Measurements from ENCODE around the gene YLPM1.

DNA sequence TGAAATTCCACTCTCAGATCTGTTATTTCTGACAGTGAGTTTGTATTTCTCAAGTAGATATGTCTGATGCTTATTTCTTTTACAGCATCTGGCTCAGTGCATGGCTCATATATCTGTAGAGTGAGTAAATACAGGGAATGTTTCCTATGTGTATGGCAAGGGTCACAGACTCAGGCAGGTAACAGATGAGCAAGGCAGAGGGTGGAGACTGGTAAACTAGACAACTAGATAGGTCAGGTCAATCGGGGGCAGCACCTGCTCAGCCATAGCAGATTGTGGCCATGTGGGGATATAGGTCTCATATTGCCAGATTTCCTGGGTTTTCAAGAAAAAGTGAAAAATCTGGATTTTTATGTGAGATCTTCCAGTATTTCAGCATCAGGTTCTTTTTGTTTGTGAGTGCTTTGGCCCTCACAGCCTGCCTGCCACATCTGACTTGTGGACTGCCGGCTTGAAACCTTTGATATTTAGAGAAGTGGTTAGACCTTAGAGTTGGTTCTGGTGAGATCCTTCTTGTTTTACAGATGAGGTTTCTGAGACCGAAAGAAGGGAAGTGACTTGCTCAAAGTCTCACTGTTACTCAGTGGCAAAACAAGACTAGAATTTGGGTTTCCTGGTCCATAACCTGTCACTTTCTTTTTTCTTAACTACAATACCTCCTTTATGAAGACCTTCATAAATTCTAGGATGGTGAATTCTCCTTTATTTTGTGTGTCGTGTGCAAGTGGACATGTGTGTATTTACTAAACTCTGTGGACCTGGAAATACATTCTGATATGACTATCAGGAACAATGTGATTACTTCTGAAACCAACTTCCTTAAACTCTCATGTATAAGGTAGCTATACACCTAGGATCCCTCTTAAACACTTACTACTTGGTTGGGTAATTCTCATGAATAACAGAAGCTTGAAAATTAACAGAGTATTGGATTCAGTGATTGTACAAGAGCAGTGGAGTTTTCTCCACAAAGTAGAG is 78.4 kb downstream of the YLPM1 start:
- TF ChIP-seq POLR2A (IDR thresholded peaks at IDR 0.05): no peak
- TF ChIP-seq, protein P1, sequence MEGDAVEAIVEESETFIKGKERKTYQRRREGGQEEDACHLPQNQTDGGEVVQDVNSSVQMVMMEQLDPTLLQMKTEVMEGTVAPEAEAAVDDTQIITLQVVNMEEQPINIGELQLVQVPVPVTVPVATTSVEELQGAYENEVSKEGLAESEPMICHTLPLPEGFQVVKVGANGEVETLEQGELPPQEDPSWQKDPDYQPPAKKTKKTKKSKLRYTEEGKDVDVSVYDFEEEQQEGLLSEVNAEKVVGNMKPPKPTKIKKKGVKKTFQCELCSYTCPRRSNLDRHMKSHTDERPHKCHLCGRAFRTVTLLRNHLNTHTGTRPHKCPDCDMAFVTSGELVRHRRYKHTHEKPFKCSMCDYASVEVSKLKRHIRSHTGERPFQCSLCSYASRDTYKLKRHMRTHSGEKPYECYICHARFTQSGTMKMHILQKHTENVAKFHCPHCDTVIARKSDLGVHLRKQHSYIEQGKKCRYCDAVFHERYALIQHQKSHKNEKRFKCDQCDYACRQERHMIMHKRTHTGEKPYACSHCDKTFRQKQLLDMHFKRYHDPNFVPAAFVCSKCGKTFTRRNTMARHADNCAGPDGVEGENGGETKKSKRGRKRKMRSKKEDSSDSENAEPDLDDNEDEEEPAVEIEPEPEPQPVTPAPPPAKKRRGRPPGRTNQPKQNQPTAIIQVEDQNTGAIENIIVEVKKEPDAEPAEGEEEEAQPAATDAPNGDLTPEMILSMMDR (IDR thresholded peaks at IDR 0.05): no peak
